Activated T-cell treated with anti-CD3 and anti-CD28 coated beads for 4 hours (primary cell): ENCODE data around the gene LGSN.
"Not testable (repeated sequence)": the region's sequence is repeated elsewhere in the genome, so short reads cannot be mapped to it uniquely, and the experiment has no call there.

Experiments
- DNase-seq: peaks from one replicate; pipeline ENCODE4 v3.0.0-alpha.2; 2020

Gene LGSN

GRCh38 chr6:63230027-63230426 is 89.8 kb downstream of the LGSN start:
- DNase-seq, result not testable (repeated sequence)

DNA sequence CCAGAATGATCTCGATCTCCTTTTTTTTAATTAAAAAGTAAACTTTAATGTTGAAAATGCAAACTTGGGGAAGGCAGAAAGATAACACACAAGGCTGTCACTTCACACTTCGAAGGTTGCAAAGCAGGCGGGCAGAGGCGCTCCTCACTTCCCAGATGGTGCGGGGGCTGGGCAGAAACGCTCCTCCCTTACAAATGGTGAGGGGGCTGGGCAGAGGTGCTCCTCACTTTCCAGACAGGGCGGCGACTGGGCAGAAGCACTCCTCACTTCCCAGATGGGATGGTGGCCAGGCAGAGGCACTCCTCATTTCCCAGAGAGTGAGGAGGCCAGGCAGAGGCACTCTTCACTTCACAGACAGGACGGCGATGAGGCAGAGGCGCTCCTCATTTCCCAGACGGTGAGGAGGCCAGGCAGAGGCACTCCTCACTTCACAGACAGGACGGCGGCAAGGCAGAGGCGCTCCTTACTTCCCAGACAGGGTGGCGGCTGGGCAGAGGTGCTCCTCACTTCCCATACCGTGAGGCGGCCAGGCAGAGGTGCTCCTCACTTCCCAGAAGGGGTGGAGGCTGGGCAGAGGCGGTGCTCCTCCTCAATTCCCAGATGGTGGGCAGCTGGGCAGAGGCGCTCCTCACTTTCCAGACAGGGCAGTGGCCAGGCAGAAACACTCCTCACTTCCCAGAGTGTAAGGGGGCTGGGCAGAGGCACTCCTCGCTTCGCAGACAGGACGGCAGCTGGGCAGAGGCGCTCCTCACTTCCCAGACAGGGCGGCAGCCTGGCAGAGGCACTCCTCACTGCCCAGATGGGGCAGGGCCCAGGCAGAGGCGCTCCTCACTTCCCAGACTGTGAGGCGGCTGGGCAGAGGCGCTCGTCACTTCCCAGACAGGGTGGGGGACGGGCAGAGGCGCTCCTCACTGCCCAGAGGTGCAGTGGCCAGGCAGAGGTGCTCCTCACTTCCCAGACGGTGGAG is 91.6 kb downstream of the LGSN start:
- not testable (repeated sequence) for DNase-seq

DNA sequence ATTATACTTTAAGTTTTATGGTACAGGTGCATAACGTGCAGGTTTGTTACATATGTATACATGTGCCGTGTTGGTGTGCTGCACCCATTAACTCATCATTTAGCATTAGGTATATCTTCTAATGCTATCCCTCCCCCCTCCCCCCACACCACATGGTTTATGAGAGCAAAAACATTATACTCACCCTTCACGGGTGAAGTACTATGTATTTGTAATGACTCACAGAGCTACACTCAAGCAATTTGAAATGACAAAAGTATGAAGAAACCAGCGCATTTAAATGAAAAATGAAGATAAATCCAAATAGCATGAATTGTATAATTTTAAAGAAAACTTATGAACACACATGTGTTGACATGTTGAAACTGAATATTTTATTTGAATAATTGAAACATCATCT is 93.8 kb downstream of the LGSN start:
- DNase-seq, result not testable (repeated sequence)
